Stomach (tissue), 4 donors: ENCODE measurements around the gene NCK2.

Experiments used
- CTCF ChIP-seq, 7 experiments: fragments of 450-650 bp in 4 of 7; fragments of 200-600 bp in 3 of 7; sonication (generic) in 3 of 7; IDR thresholded peaks; one replicate each; pipeline ENCODE4 v1.5.1; 2016 to 2019; ENCODE audit warnings: antibody characterized with exemption in 7 of 7, control low read depth in 2 of 7, mild to moderate bottlenecking in 1 of 7
- EP300 ChIP-seq: sonication (generic); formaldehyde crosslinking; IDR thresholded peaks from one replicate; pipeline ENCODE4 v1.6.1; 2017; ENCODE audit warnings: antibody characterized with exemption
- POLR2AphosphoS5 ChIP-seq, 3 donors: sonication (generic); formaldehyde crosslinking; IDR thresholded peaks; one replicate each; pipeline ENCODE4 v1.6.1; 2016; ENCODE audit warnings: antibody characterized with exemption in 3 of 3

- TF ChIP-seq CTCF (IDR thresholded peaks at IDR 0.05) (no peak), POLR2AphosphoS5 (IDR thresholded peaks at IDR 0.05) (peak in 1 of 3 donors; percentile 19), EP300 (no peak)
These were observed 69.7 kb downstream of the NCK2 start for GRCh38 chr2:105814291-105814940.
